HL-60 (cell line): ENCODE results near the gene SVIL.

Experiments
- CTCF ChIP-seq: IDR thresholded peaks from one replicate; pipeline ENCODE4 v1.5.1; 2011; ENCODE audit warnings: low read length, control low read depth, inconsistent platforms; ENCODE audit not compliant: insufficient read depth
- GABPA ChIP-seq: IDR thresholded peaks from 2 replicates; pipeline ENCODE4 v1.6.1; 2012; ENCODE audit warnings: low read depth
- POLR2AphosphoS5 ChIP-seq: IDR thresholded peaks from 2 replicates; pipeline ENCODE4 v1.6.1; 2012; ENCODE audit warnings: low read depth
- SPI1 ChIP-seq: IDR thresholded peaks from 2 replicates; pipeline ENCODE4 v1.6.1; 2012; ENCODE audit warnings: low read depth, mild to moderate bottlenecking, borderline replicate concordance
- TF ChIP-seq, protein P1 (sequence below): IDR thresholded peaks from 2 replicates; pipeline ENCODE4 v1.6.1; 2012; ENCODE audit warnings: low read depth; ENCODE audit not compliant: insufficient replicate concordance

DNA sequence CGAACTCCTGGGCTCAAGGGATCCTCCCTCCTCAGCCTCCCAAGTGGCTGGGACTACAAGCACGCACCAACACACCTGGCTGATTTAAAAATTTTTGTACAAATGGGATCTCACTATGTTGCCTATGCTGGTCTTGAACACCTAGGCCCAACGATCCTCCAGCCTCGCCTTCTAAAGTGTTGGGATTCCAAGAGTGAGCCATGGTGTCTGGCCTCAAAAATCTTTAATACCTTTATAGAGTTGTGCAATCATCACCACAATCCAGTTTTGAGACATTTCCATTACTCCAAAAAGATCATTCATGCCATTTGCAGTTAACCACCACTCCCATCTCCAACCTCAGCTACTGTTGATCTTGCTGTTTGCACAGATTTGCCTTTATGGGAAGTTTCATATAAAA is 180.5 kb downstream of the SVIL start:
- TF ChIP-seq CTCF (no peak), POLR2AphosphoS5 (no peak), GABPA (no peak), SPI1 (no peak)
- TF ChIP-seq, protein P1, sequence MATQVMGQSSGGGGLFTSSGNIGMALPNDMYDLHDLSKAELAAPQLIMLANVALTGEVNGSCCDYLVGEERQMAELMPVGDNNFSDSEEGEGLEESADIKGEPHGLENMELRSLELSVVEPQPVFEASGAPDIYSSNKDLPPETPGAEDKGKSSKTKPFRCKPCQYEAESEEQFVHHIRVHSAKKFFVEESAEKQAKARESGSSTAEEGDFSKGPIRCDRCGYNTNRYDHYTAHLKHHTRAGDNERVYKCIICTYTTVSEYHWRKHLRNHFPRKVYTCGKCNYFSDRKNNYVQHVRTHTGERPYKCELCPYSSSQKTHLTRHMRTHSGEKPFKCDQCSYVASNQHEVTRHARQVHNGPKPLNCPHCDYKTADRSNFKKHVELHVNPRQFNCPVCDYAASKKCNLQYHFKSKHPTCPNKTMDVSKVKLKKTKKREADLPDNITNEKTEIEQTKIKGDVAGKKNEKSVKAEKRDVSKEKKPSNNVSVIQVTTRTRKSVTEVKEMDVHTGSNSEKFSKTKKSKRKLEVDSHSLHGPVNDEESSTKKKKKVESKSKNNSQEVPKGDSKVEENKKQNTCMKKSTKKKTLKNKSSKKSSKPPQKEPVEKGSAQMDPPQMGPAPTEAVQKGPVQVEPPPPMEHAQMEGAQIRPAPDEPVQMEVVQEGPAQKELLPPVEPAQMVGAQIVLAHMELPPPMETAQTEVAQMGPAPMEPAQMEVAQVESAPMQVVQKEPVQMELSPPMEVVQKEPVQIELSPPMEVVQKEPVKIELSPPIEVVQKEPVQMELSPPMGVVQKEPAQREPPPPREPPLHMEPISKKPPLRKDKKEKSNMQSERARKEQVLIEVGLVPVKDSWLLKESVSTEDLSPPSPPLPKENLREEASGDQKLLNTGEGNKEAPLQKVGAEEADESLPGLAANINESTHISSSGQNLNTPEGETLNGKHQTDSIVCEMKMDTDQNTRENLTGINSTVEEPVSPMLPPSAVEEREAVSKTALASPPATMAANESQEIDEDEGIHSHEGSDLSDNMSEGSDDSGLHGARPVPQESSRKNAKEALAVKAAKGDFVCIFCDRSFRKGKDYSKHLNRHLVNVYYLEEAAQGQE = no peak
